ENCODE measurements around the gene CST7.

- TF ChIP-seq, protein P1, sequence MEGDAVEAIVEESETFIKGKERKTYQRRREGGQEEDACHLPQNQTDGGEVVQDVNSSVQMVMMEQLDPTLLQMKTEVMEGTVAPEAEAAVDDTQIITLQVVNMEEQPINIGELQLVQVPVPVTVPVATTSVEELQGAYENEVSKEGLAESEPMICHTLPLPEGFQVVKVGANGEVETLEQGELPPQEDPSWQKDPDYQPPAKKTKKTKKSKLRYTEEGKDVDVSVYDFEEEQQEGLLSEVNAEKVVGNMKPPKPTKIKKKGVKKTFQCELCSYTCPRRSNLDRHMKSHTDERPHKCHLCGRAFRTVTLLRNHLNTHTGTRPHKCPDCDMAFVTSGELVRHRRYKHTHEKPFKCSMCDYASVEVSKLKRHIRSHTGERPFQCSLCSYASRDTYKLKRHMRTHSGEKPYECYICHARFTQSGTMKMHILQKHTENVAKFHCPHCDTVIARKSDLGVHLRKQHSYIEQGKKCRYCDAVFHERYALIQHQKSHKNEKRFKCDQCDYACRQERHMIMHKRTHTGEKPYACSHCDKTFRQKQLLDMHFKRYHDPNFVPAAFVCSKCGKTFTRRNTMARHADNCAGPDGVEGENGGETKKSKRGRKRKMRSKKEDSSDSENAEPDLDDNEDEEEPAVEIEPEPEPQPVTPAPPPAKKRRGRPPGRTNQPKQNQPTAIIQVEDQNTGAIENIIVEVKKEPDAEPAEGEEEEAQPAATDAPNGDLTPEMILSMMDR (IDR thresholded peaks at IDR 0.05): no peak
- TF ChIP-seq ESRRA (CRISPR knock-in tag; IDR thresholded peaks at IDR 0.05; ENCODE audit: borderline replicate concordance) (no peak), NR1H2 (CRISPR knock-in tag; IDR thresholded peaks at IDR 0.05) (no peak), ZBTB21 (CRISPR knock-in tag; IDR thresholded peaks at IDR 0.05; ENCODE audit: borderline replicate concordance) (no peak)
Observed at GRCh38 chr20:24908642-24909041, 40.4 kb upstream of the CST7 start.
